ENCODE measurements around the gene GIT2.

The GIT2 gene

GRCh38 chr12:110004598-110004997 is 8.4 kb upstream of the GIT2 start:
- no peak for DNase-seq (ENCODE audit: insufficient read length, low spot score)
- no peak for TF ChIP-seq CTCF (IDR thresholded peaks at IDR 0.05; ENCODE audit: insufficient read depth, missing control alignments)
- FAIRE-seq, result no peak

GRCh38 chr12:110002676-110003515 is 6.7 kb upstream of the GIT2 start:
- FAIRE-seq (no peak), DNase-seq (ENCODE audit: insufficient read length, low spot score) (no peak)
- TF ChIP-seq CTCF (IDR thresholded peaks at IDR 0.05; ENCODE audit: insufficient read depth, missing control alignments), result no peak

GRCh38 chr12:110001596-110001995 is 5.4 kb upstream of the GIT2 start:
- DNase-seq (ENCODE audit: insufficient read length, low spot score), result no peak
- TF ChIP-seq CTCF (IDR thresholded peaks at IDR 0.05; ENCODE audit: insufficient read depth, missing control alignments), result no peak
- FAIRE-seq, result no peak

- FAIRE-seq (no peak), DNase-seq (ENCODE audit: insufficient read length, low spot score) (no peak)
- TF ChIP-seq CTCF (IDR thresholded peaks at IDR 0.05; ENCODE audit: insufficient read depth, missing control alignments), result no peak
These were observed 3.9 kb upstream of the GIT2 start for GRCh38 chr12:109999983-110000505.

GRCh38 chr12:109999649-109999971 is 3.4 kb upstream of the GIT2 start:
- FAIRE-seq, result no peak
- DNase-seq (ENCODE audit: insufficient read length, low spot score), result no peak
- TF ChIP-seq CTCF (IDR thresholded peaks at IDR 0.05; ENCODE audit: insufficient read depth, missing control alignments), result no peak

GRCh38 chr12:109998904-109999648 is 2.9 kb upstream of the GIT2 start, which contains the start of gene ANKRD13A:
ANKRD13A (plus strand) TSS chr12:109999430; CDS start chr12:109999689, 259 bp downstream.
- peak; percentile 73 for DNase-seq (ENCODE audit: insufficient read length, low spot score)
- TF ChIP-seq CTCF (IDR thresholded peaks at IDR 0.05; ENCODE audit: insufficient read depth, missing control alignments), result no peak
- no peak for FAIRE-seq

All from D721Med (cell line).